ENCODE results near the gene RPS6KA1.

The RPS6KA1 gene

GRCh38 chr1:26520339-26520738 is 9.2 kb upstream of the RPS6KA1 start:
- Histone ChIP-seq H3K9ac (ENCODE audit: insufficient read length, low read depth) (no peak overlapping the region), H3K36me3 (ENCODE audit: insufficient read depth, insufficient read length, low read length) (no peaks in the 10 kb centered on the region), H3K4me1 (ENCODE audit: insufficient read depth, insufficient read length) (peaks cover 12% of the 10 kb centered on the region), H3K27me3 (ENCODE audit: insufficient read depth, insufficient read length) (no peaks in the 10 kb centered on the region), H3K9me3 (ENCODE audit: insufficient read depth, low read length) (no peaks in the 10 kb centered on the region), H3K4me3 (ENCODE audit: insufficient read length, low read depth) (no peak overlapping the region)
- TF ChIP-seq SUZ12 (IDR thresholded peaks at IDR 0.05; ENCODE audit: extremely low read depth, insufficient read depth, insufficient read length) (no peak), ZNF274 (IDR thresholded peaks at IDR 0.05; ENCODE audit: low read depth, low read length) (no peak), YY1 (IDR thresholded peaks at IDR 0.05; ENCODE audit: insufficient read depth, insufficient read length) (no peak)
- no peak for DNase-seq (ENCODE audit: low read depth, low spot score)

GRCh38 chr1:26521669-26522030 is 7.9 kb upstream of the RPS6KA1 start:
- Histone ChIP-seq H3K4me1 (ENCODE audit: insufficient read depth, insufficient read length) (peaks cover 12% of the 10 kb centered on the region), H3K27me3 (ENCODE audit: insufficient read depth, insufficient read length) (no peaks in the 10 kb centered on the region), H3K9me3 (ENCODE audit: insufficient read depth, low read length) (no peaks in the 10 kb centered on the region), H3K4me3 (ENCODE audit: insufficient read length, low read depth) (no peak overlapping the region), H3K36me3 (ENCODE audit: insufficient read depth, insufficient read length, low read length) (no peaks in the 10 kb centered on the region), H3K9ac (ENCODE audit: insufficient read length, low read depth) (no peak overlapping the region)
- no peak for DNase-seq (ENCODE audit: low read depth, low spot score)
- no peak for TF ChIP-seq SUZ12 (IDR thresholded peaks at IDR 0.05; ENCODE audit: extremely low read depth, insufficient read depth, insufficient read length)
- no peak for TF ChIP-seq ZNF274 (IDR thresholded peaks at IDR 0.05; ENCODE audit: low read depth, low read length)
- TF ChIP-seq YY1 (IDR thresholded peaks at IDR 0.05; ENCODE audit: insufficient read depth, insufficient read length), result no peak

- TF ChIP-seq ZNF274 (IDR thresholded peaks at IDR 0.05; ENCODE audit: low read depth, low read length), result no peak
- TF ChIP-seq YY1 (IDR thresholded peaks at IDR 0.05; ENCODE audit: insufficient read depth, insufficient read length), result no peak
- TF ChIP-seq SUZ12 (IDR thresholded peaks at IDR 0.05; ENCODE audit: extremely low read depth, insufficient read depth, insufficient read length), result no peak
- Histone ChIP-seq H3K36me3 (ENCODE audit: insufficient read depth, insufficient read length, low read length) (no peaks in the 10 kb centered on the region), H3K4me1 (ENCODE audit: insufficient read depth, insufficient read length) (peaks cover 12% of the 10 kb centered on the region), H3K9me3 (ENCODE audit: insufficient read depth, low read length) (no peaks in the 10 kb centered on the region), H3K9ac (ENCODE audit: insufficient read length, low read depth) (no peak overlapping the region), H3K27me3 (ENCODE audit: insufficient read depth, insufficient read length) (no peaks in the 10 kb centered on the region), H3K4me3 (ENCODE audit: insufficient read length, low read depth) (no peak overlapping the region)
- no peak for DNase-seq (ENCODE audit: low read depth, low spot score)
Measured at GRCh38 chr1:26522073-26522472, 7.5 kb upstream of the RPS6KA1 start.

GRCh38 chr1:26524181-26524580 is 5.4 kb upstream of the RPS6KA1 start:
- H3K4me3 ChIP-seq (ENCODE audit: insufficient read length, low read depth), result no peak overlapping the region
- DNase-seq (ENCODE audit: low read depth, low spot score), result no peak
- no peak overlapping the region for H3K9ac ChIP-seq (ENCODE audit: insufficient read length, low read depth)
- no peak for TF ChIP-seq SUZ12 (IDR thresholded peaks at IDR 0.05; ENCODE audit: extremely low read depth, insufficient read depth, insufficient read length)
- no peak for TF ChIP-seq ZNF274 (IDR thresholded peaks at IDR 0.05; ENCODE audit: low read depth, low read length)
- TF ChIP-seq YY1 (IDR thresholded peaks at IDR 0.05; ENCODE audit: insufficient read depth, insufficient read length), result no peak
- peaks cover 8% of the 10 kb centered on the region for H3K4me1 ChIP-seq (ENCODE audit: insufficient read depth, insufficient read length)
- H3K27me3 ChIP-seq (ENCODE audit: insufficient read depth, insufficient read length), result no peaks in the 10 kb centered on the region
- no peaks in the 10 kb centered on the region for H3K9me3 ChIP-seq (ENCODE audit: insufficient read depth, low read length)
- H3K36me3 ChIP-seq (ENCODE audit: insufficient read depth, insufficient read length, low read length), result no peaks in the 10 kb centered on the region

- Histone ChIP-seq H3K9me3 (ENCODE audit: insufficient read depth, low read length) (no peaks in the 10 kb centered on the region), H3K4me3 (ENCODE audit: insufficient read length, low read depth) (no peak overlapping the region), H3K9ac (ENCODE audit: insufficient read length, low read depth) (no peak overlapping the region), H3K4me1 (ENCODE audit: insufficient read depth, insufficient read length) (peaks cover 8% of the 10 kb centered on the region), H3K36me3 (ENCODE audit: insufficient read depth, insufficient read length, low read length) (no peaks in the 10 kb centered on the region), H3K27me3 (ENCODE audit: insufficient read depth, insufficient read length) (no peaks in the 10 kb centered on the region)
- DNase-seq (ENCODE audit: low read depth, low spot score), result no peak
- TF ChIP-seq YY1 (IDR thresholded peaks at IDR 0.05; ENCODE audit: insufficient read depth, insufficient read length) (no peak), SUZ12 (IDR thresholded peaks at IDR 0.05; ENCODE audit: extremely low read depth, insufficient read depth, insufficient read length) (no peak), ZNF274 (IDR thresholded peaks at IDR 0.05; ENCODE audit: low read depth, low read length) (no peak)
Measured at GRCh38 chr1:26526287-26526686, 3.3 kb upstream of the RPS6KA1 start.

- TF ChIP-seq YY1 (IDR thresholded peaks at IDR 0.05; ENCODE audit: insufficient read depth, insufficient read length) (no peak), ZNF274 (IDR thresholded peaks at IDR 0.05; ENCODE audit: low read depth, low read length) (no peak), SUZ12 (IDR thresholded peaks at IDR 0.05; ENCODE audit: extremely low read depth, insufficient read depth, insufficient read length) (no peak)
- Histone ChIP-seq H3K27me3 (ENCODE audit: insufficient read depth, insufficient read length) (no peaks in the 10 kb centered on the region), H3K9me3 (ENCODE audit: insufficient read depth, low read length) (no peaks in the 10 kb centered on the region), H3K9ac (ENCODE audit: insufficient read length, low read depth) (peak overlapping the region; percentile 78), H3K36me3 (ENCODE audit: insufficient read depth, insufficient read length, low read length) (peaks cover 16% of the 10 kb centered on the region), H3K4me1 (ENCODE audit: insufficient read depth, insufficient read length) (peaks cover 18% of the 10 kb centered on the region), H3K4me3 (ENCODE audit: insufficient read length, low read depth) (peak overlapping the region; percentile 27)
- no peak for DNase-seq (ENCODE audit: low read depth, low spot score)
Measured at GRCh38 chr1:26529405-26529654, 231 bp upstream of the RPS6KA1 start.

GRCh38 chr1:26530410-26530894 is 891 bp downstream of the RPS6KA1 start:
- no peak for DNase-seq (ENCODE audit: low read depth, low spot score)

More at GRCh38 chr1:26530410-26530894, 891 bp downstream of the RPS6KA1 start:
- TF ChIP-seq YY1 (IDR thresholded peaks at IDR 0.05; ENCODE audit: insufficient read depth, insufficient read length) (no peak), ZNF274 (IDR thresholded peaks at IDR 0.05; ENCODE audit: low read depth, low read length) (no peak), SUZ12 (IDR thresholded peaks at IDR 0.05; ENCODE audit: extremely low read depth, insufficient read depth, insufficient read length) (no peak)
- Histone ChIP-seq H3K4me3 (ENCODE audit: insufficient read length, low read depth) (peak overlapping the region; percentile 91), H3K27me3 (ENCODE audit: insufficient read depth, insufficient read length) (no peaks in the 10 kb centered on the region), H3K4me1 (ENCODE audit: insufficient read depth, insufficient read length) (peaks cover 18% of the 10 kb centered on the region), H3K9ac (ENCODE audit: insufficient read length, low read depth) (peak overlapping the region; percentile 94), H3K36me3 (ENCODE audit: insufficient read depth, insufficient read length, low read length) (peaks cover 19% of the 10 kb centered on the region), H3K9me3 (ENCODE audit: insufficient read depth, low read length) (no peaks in the 10 kb centered on the region)
